HepG2 (cell line): ENCODE measurements around the gene CCDC30. TPM values are rescaled to one million over a fixed set of nuclear protein-coding genes. Genes with fewer than 3 reads are reported as not detected.

ENCODE experiments used
- ATAC-seq: fragments of 200-7000 bp; cut with Tn5 transposase; 3 replicates; pipeline ENCODE4 v1.9.1; 2020; ENCODE audit warnings: mild to moderate bottlenecking, moderate library complexity
- BruUV-seq: library from RNA; stranded (reverse); fragments of 400-500 nt; replicated peaks from 2 replicates; lab custom pipeline; 2021; lab: Mats Ljungman, UMichigan
- CTCF ChIA-PET: fragments of 300-600 bp; formaldehyde crosslinking; extraction: SDS; loops from one replicate; lab custom pipeline; 2021; ENCODE audit warnings: low total read pairs, inconsistent platforms, low intra/inter-chr PET ratio; lab: Yijun Ruan, JAX
- POLR2A ChIA-PET: fragments of 350-600 bp; sonication (Branson Sonifier 250); formaldehyde crosslinking; loops from one replicate; lab custom pipeline; 2020; ENCODE audit warnings: antibody characterized with exemption, inconsistent platforms; lab: Yijun Ruan, JAX
- DNase-seq: peaks from one replicate; pipeline ENCODE4 v3.0.0-alpha.2; 2015; ENCODE audit warnings: low spot score
- FAIRE-seq: peaks from 3 replicates; lab custom pipeline; 2011; peaks lifted over from hg19 to GRCh38; lab: Jason Lieb, UNC
- H2AFZ ChIP-seq: one replicate; pipeline ENCODE4 v1.6.1; 2011; ENCODE audit warnings: low read length, inconsistent platforms
- H3K27ac ChIP-seq: fragments of 300-600 bp; 3 replicates; pipeline ENCODE4 v1.8.0; 2011; ENCODE audit warnings: mixed run types, mild to moderate bottlenecking, mixed read lengths, low read length, inconsistent platforms; ENCODE audit not compliant: insufficient read depth; ENCODE audit errors: extremely low read length
- H3K27me3 ChIP-seq, 2 experiments: fragments of 200-600 bp in 1 of 2; 2 replicates in 1 of 2; 3 replicates in 1 of 2; pipeline versions ENCODE4 v1.6.0 to v1.8.0; 2011; ENCODE audit warnings: low read length in 2 of 2, mild to moderate bottlenecking in 2 of 2, moderate library complexity in 2 of 2, inconsistent platforms in 1 of 2; ENCODE audit not compliant: insufficient read depth in 2 of 2, control insufficient read depth in 1 of 2
- H3K36me3 ChIP-seq, 2 experiments: fragments of 200-600 bp in 1 of 2; replicated peaks in 1 of 2; 2 replicates in 1 of 2; 3 replicates in 1 of 2; pipeline versions ENCODE4 v1.5.1 to v1.8.0; 2011; ENCODE audit warnings: low read length in 2 of 2, inconsistent platforms in 1 of 2; ENCODE audit not compliant: insufficient read depth in 2 of 2, control insufficient read depth in 1 of 2
- H3K4me1 ChIP-seq: 2 replicates; pipeline ENCODE4 v1.5.1; 2012; ENCODE audit warnings: low read length, inconsistent platforms; ENCODE audit not compliant: insufficient read depth
- H3K4me2 ChIP-seq: 2 replicates; pipeline ENCODE4 v1.6.0; 2011; ENCODE audit warnings: low read depth, low read length, inconsistent platforms
- H3K4me3 ChIP-seq, 3 experiments: fragments of 200-600 bp in 1 of 3; sonication (generic), shearing (Covaris generic) in 1 of 3; replicated peaks in 1 of 3; 2 replicates each; pipeline ENCODE4 v1.5.1; 2011 to 2016; ENCODE audit warnings: low read length in 3 of 3, inconsistent platforms in 2 of 3, low read depth in 2 of 3, mild to moderate bottlenecking in 2 of 3, control low read depth in 1 of 3, mixed read lengths in 1 of 3; ENCODE audit not compliant: insufficient read depth in 1 of 3
- H3K79me2 ChIP-seq: one replicate; pipeline ENCODE4 v1.6.1; 2011; ENCODE audit warnings: low read length, inconsistent platforms; ENCODE audit not compliant: insufficient read depth
- H3K9ac ChIP-seq: 2 replicates; pipeline ENCODE4 v1.6.0; 2011; ENCODE audit warnings: mild to moderate bottlenecking, low read depth, low read length, inconsistent platforms; ENCODE audit not compliant: insufficient read depth
- H3K9me3 ChIP-seq: 2 replicates; pipeline ENCODE4 v1.5.1; 2012; ENCODE audit warnings: mild to moderate bottlenecking, low read length
- H4K20me1 ChIP-seq: 2 replicates; pipeline ENCODE4 v1.6.0; 2011; ENCODE audit warnings: inconsistent platforms, mild to moderate bottlenecking, low read length, moderate library complexity; ENCODE audit not compliant: insufficient read depth
- FOXO4 ChIP-seq: sonication (generic); formaldehyde crosslinking; conservative IDR thresholded peaks from 2 replicates; pipeline ENCODE4 v1.8.1; 2023; ENCODE audit warnings: missing genetic modification reagents
- MZF1 ChIP-seq: sonication (generic); formaldehyde crosslinking; IDR thresholded peaks from 2 replicates; pipeline ENCODE4 v1.8.1; 2023; ENCODE audit warnings: mild to moderate bottlenecking, missing genetic modification reagents, borderline replicate concordance
- NAIF1 ChIP-seq: sonication (generic); formaldehyde crosslinking; IDR thresholded peaks from 2 replicates; pipeline ENCODE4 v1.5.0; 2020; ENCODE audit warnings: mild to moderate bottlenecking, missing genetic modification reagents, borderline replicate concordance
- PBX2 ChIP-seq: IDR thresholded peaks from 2 replicates; pipeline ENCODE4 v1.6.1; 2016; ENCODE audit warnings: control low read depth
- REPIN1 ChIP-seq: sonication (generic); formaldehyde crosslinking; IDR thresholded peaks from 2 replicates; pipeline ENCODE4 v1.8.0; 2022; ENCODE audit warnings: missing genetic modification reagents, low read depth, mild to moderate bottlenecking, borderline replicate concordance
- SAP130 ChIP-seq: IDR thresholded peaks from 2 replicates; pipeline ENCODE4 v1.6.1; 2016; ENCODE audit warnings: low read depth
- SIX1 ChIP-seq: sonication (generic); formaldehyde crosslinking; IDR thresholded peaks from 2 replicates; pipeline ENCODE4 v1.4.0; 2020; ENCODE audit warnings: missing genetic modification reagents, borderline replicate concordance
- ZC3H4 ChIP-seq: sonication (generic); formaldehyde crosslinking; IDR thresholded peaks from 2 replicates; pipeline ENCODE4 v1.4.0; 2020; ENCODE audit warnings: missing genetic modification reagents, borderline replicate concordance
- ZNF143 ChIP-seq: sonication (generic); formaldehyde crosslinking; IDR thresholded peaks from 2 replicates; pipeline ENCODE4 v1.4.0; 2020; ENCODE audit warnings: missing genetic modification reagents
- ZNF331 ChIP-seq: sonication (generic); formaldehyde crosslinking; IDR thresholded peaks from 2 replicates; pipeline ENCODE4 v1.4.0; 2020; ENCODE audit warnings: missing genetic modification reagents
- ZNF598 ChIP-seq: sonication (generic); formaldehyde crosslinking; IDR thresholded peaks from 2 replicates; pipeline ENCODE4 v1.5.1; 2020; ENCODE audit warnings: mild to moderate bottlenecking, missing genetic modification reagents, borderline replicate concordance
- ZNF788 ChIP-seq: sonication (generic); formaldehyde crosslinking; IDR thresholded peaks from 2 replicates; pipeline ENCODE4 v1.5.0; 2020; ENCODE audit warnings: mild to moderate bottlenecking, missing genetic modification reagents, borderline replicate concordance
- WGBS: methylation state at CpG from one replicate; pipeline ENCODE4 v1.1.6; 2017; ENCODE audit warnings: low lambda C conversion rate; 5-methylcytosine and 5-hydroxymethylcytosine counted together
- in situ Hi-C: cut with HindIII; loops from 2 replicates; pipeline ENCODE4 v1.10.0; 2017; ENCODE audit warnings: low pct_unique_long_range_greater_than_20kb; ENCODE audit not compliant: extremely low pct_ligation_motif_present
- intact Hi-C: fragments of 100-400 bp; cut with micrococcal nuclease; formaldehyde crosslinking; loops from one replicate; pipeline ENCODE4 v1.10.0; 2022; ENCODE audit not compliant: unreplicated experiment
- polyA plus RNA-seq, 8 experiments: library from polyadenylated mRNA; depleted of rRNA in 3 of 8; stranded (reverse) in 7 of 8; unstranded in 1 of 8; fragments of >200 nt; fragmentation: Illumina TruSeq in 4 of 8; extraction: Trizol in 4 of 8; gene quantifications; 2 replicates each; pipeline versions ENCODE4 v1.2.1 to v1.2.3, GENCODE V29; 2011 to 2016; ENCODE audit warnings: low read depth in 4 of 8, missing spikeins in 1 of 8, mixed read lengths in 1 of 8; ENCODE audit not compliant: insufficient read depth in 1 of 8
- total RNA-seq, 5 experiments: library from RNA; depleted of rRNA; stranded (reverse); fragments of >200 nt; fragmentation: Illumina TruSeq; extraction: Trizol; gene quantifications; 2 replicates each; pipeline ENCODE4 v1.2.3, GENCODE V29; 2016; ENCODE audit warnings: low read depth in 1 of 5
- TF ChIP-seq, protein P1 (sequence below): IDR thresholded peaks from 2 replicates; pipeline ENCODE4 v1.6.1; 2016; ENCODE audit warnings: low read depth, control low read depth
- TF ChIP-seq, protein P2 (sequence below): sonication (generic); formaldehyde crosslinking; IDR thresholded peaks from 2 replicates; pipeline ENCODE4 v1.4.0; 2020; ENCODE audit warnings: mild to moderate bottlenecking, missing genetic modification reagents

Gene CCDC30
- total and polyA plus RNA-seq, 2 of the 13 experiments (the other 11 are each of a cell fraction or from before 2014, with no cell fraction given), result 0.25 to 0.77 TPM

GRCh38 chr1:42601472-42601871 is 138.4 kb downstream of the CCDC30 start:
- 64% methylated on average over 2 of the region's 2 CpGs for whole genome bisulfite sequencing
- Histone ChIP-seq H3K79me2 (no peaks in the 10 kb centered on the region), H2AFZ (no peak overlapping the region), H4K20me1 (no peaks in the 10 kb centered on the region), H3K27me3 (peaks cover 0 to 5% of the 10 kb centered on the region in 2 experiments; a peak in 1 of 5 replicates), H3K4me2 (no peak overlapping the region), H3K4me1 (no peaks in the 10 kb centered on the region), H3K9me3 (no peaks in the 10 kb centered on the region; the same call in 1 of the 2 replicates), H3K4me3 (no peak overlapping the region), H3K27ac (no peak overlapping the region), H3K36me3 (no peaks in the 10 kb centered on the region), H3K9ac (no peak overlapping the region)
- in situ Hi-C loops (no loop called here), intact Hi-C loops (no loop called here)
- FAIRE-seq, result no peak
- ATAC-seq, result no peak
- BruUV-seq, result no TSS peak
- ChIA-PET CTCF (no interaction called here), POLR2A (no interaction called here)
- TF ChIP-seq ZNF598 (CRISPR knock-in tag) (no peak), MZF1 (CRISPR knock-in tag) (no peak), REPIN1 (CRISPR knock-in tag) (no peak), ZNF788 (CRISPR knock-in tag) (no peak), ZC3H4 (CRISPR knock-in tag) (no peak), SAP130 (CRISPR knock-in tag) (no peak), NAIF1 (CRISPR knock-in tag) (no peak), SIX1 (no peak), ZNF331 (CRISPR knock-in tag) (no peak), FOXO4 (CRISPR knock-in tag) (no peak), PBX2 (CRISPR knock-in tag) (no peak), ZNF143 (CRISPR knock-in tag) (no peak)
- TF ChIP-seq, protein P1, sequence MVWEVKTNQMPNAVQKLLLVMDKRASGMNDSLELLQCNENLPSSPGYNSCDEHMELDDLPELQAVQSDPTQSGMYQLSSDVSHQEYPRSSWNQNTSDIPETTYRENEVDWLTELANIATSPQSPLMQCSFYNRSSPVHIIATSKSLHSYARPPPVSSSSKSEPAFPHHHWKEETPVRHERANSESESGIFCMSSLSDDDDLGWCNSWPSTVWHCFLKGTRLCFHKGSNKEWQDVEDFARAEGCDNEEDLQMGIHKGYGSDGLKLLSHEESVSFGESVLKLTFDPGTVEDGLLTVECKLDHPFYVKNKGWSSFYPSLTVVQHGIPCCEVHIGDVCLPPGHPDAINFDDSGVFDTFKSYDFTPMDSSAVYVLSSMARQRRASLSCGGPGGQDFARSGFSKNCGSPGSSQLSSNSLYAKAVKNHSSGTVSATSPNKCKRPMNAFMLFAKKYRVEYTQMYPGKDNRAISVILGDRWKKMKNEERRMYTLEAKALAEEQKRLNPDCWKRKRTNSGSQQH (CRISPR knock-in tag), result no peak
- TF ChIP-seq, protein P2, sequence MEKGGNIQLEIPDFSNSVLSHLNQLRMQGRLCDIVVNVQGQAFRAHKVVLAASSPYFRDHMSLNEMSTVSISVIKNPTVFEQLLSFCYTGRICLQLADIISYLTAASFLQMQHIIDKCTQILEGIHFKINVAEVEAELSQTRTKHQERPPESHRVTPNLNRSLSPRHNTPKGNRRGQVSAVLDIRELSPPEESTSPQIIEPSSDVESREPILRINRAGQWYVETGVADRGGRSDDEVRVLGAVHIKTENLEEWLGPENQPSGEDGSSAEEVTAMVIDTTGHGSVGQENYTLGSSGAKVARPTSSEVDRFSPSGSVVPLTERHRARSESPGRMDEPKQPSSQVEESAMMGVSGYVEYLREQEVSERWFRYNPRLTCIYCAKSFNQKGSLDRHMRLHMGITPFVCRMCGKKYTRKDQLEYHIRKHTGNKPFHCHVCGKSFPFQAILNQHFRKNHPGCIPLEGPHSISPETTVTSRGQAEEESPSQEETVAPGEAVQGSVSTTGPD, result no peak
- no peak for DNase-seq
